Endothelial cell of umbilical vein (primary cell): Measurements from ENCODE around the gene MACROH2A2. TPM values are rescaled to one million over a fixed set of nuclear protein-coding genes. Genes with fewer than 3 reads are reported as not detected.

Experiments used
- BruUV-seq: library from RNA; stranded (reverse); fragments of 400-500 nt; replicated peaks from 2 replicates; lab custom pipeline; 2021; lab: Mats Ljungman, UMichigan
- CTCF ChIA-PET: fragments of 300-600, 350-600 bp; sonication (Branson Sonifier 250); formaldehyde crosslinking; loops from one replicate; lab custom pipeline; 2021; ENCODE audit warnings: antibody characterized with exemption, inconsistent platforms; lab: Charles Lee
- POLR2A ChIA-PET: fragments of 300-600, 350-600 bp; sonication (Branson Sonifier 250); formaldehyde crosslinking; loops from one replicate; lab custom pipeline; 2021; ENCODE audit warnings: antibody characterized with exemption, inconsistent platforms; lab: Charles Lee
- DNase-seq: peaks from one replicate; pipeline ENCODE4 v3.0.0-alpha.2; 2011; ENCODE audit warnings: low read depth, low spot score
- FAIRE-seq: peaks from 2 replicates; lab custom pipeline; 2011; peaks lifted over from hg19 to GRCh38; lab: Jason Lieb, UNC
- H2AFZ ChIP-seq: 2 replicates; pipeline ENCODE4 v1.6.0; 2012; ENCODE audit warnings: low read depth, low read length, control low read depth, inconsistent platforms
- H3K27ac ChIP-seq: 2 replicates; pipeline ENCODE4 v1.5.1; 2011; ENCODE audit warnings: low read depth, mild to moderate bottlenecking, control low read depth, low read length, moderate library complexity; ENCODE audit not compliant: insufficient read depth
- H3K27me3 ChIP-seq, 2 experiments: 2 replicates each; pipeline versions ENCODE4 v1.6.0 to v1.6.1; 2011; ENCODE audit warnings: low read length in 2 of 2, mixed read lengths in 1 of 2; ENCODE audit not compliant: control insufficient read depth in 2 of 2, insufficient read depth in 2 of 2
- H3K36me3 ChIP-seq, 2 experiments: 2 replicates in 1 of 2; 3 replicates in 1 of 2; pipeline ENCODE4 v1.5.1; 2011; ENCODE audit warnings: low read length in 2 of 2, mild to moderate bottlenecking in 1 of 2, moderate library complexity in 1 of 2; ENCODE audit not compliant: control insufficient read depth in 2 of 2, insufficient read depth in 2 of 2; ENCODE audit errors: extremely low read depth in 1 of 2
- H3K4me1 ChIP-seq: 3 replicates; pipeline ENCODE4 v1.5.1; 2011; ENCODE audit warnings: mild to moderate bottlenecking, low read length; ENCODE audit not compliant: control insufficient read depth, insufficient read depth; ENCODE audit errors: extremely low read depth
- H3K4me2 ChIP-seq: 2 replicates; pipeline ENCODE4 v1.6.1; 2011; ENCODE audit warnings: low read length, control low read depth, mixed read lengths; ENCODE audit not compliant: insufficient read depth
- H3K4me3 ChIP-seq, 3 experiments: fragments of 200-600 bp in 1 of 3; sonication (generic), shearing (Covaris generic) in 1 of 3; replicated peaks in 1 of 3; 2 replicates each; pipeline ENCODE4 v1.5.1; 2011 to 2016; ENCODE audit warnings: control low read depth in 3 of 3, low read length in 3 of 3, mild to moderate bottlenecking in 2 of 3, inconsistent platforms in 1 of 3, low read depth in 1 of 3, moderate library complexity in 1 of 3; ENCODE audit not compliant: insufficient read depth in 1 of 3
- H3K79me2 ChIP-seq: 2 replicates; pipeline ENCODE4 v1.6.0; 2012; ENCODE audit warnings: low read length, inconsistent platforms; ENCODE audit not compliant: control insufficient read depth, insufficient read depth
- H3K9ac ChIP-seq: replicated peaks from 2 replicates; pipeline ENCODE3; 2011; ENCODE audit warnings: low read length, control low read depth; ENCODE audit not compliant: insufficient read depth; ENCODE audit errors: extremely low read depth
- H3K9me1 ChIP-seq: replicated peaks from 3 replicates; pipeline ENCODE4 v1.6.0; 2011; ENCODE audit warnings: mild to moderate bottlenecking, low read length; ENCODE audit not compliant: control insufficient read depth, insufficient read depth; ENCODE audit errors: extremely low read depth
- H3K9me3 ChIP-seq: replicated peaks from 2 replicates; pipeline ENCODE4 v1.5.1; 2012; ENCODE audit warnings: low read length, inconsistent platforms; ENCODE audit not compliant: control insufficient read depth, insufficient read depth
- H4K20me1 ChIP-seq: replicated peaks from 2 replicates; pipeline ENCODE3; 2011; ENCODE audit warnings: mild to moderate bottlenecking, low read length; ENCODE audit not compliant: control insufficient read depth, insufficient read depth; ENCODE audit errors: extremely low read depth
- EZH2 ChIP-seq: IDR thresholded peaks from 2 replicates; pipeline ENCODE4 v1.6.1; 2012; ENCODE audit warnings: borderline replicate concordance, low read depth, mild to moderate bottlenecking, moderate library complexity, low read length, inconsistent platforms; ENCODE audit not compliant: severe bottlenecking
- FOS ChIP-seq: IDR thresholded peaks from 2 replicates; pipeline ENCODE4 v1.6.1; 2011; ENCODE audit warnings: mild to moderate bottlenecking, low read length, moderate library complexity, borderline replicate concordance; ENCODE audit not compliant: insufficient read depth
- GATA2 ChIP-seq: IDR thresholded peaks from 2 replicates; pipeline ENCODE4 v1.7.0; 2011; ENCODE audit warnings: low read depth, mild to moderate bottlenecking, moderate library complexity, mixed read lengths, low read length; ENCODE audit not compliant: insufficient read length, insufficient read depth
- JUN ChIP-seq: IDR thresholded peaks from 2 replicates; pipeline ENCODE4 v1.6.1; 2011; ENCODE audit warnings: borderline replicate concordance, low read depth; ENCODE audit not compliant: insufficient read length, insufficient read depth
- MYC ChIP-seq: IDR thresholded peaks from one replicate; pipeline ENCODE4 v1.6.1; 2011; ENCODE audit warnings: mild to moderate bottlenecking, low read depth, low read length
- POLR2A ChIP-seq: IDR thresholded peaks from 2 replicates; pipeline ENCODE4 v1.6.1; 2012; ENCODE audit warnings: low read depth, mild to moderate bottlenecking, control low read depth, low read length
- POLR2AphosphoS5 ChIP-seq: IDR thresholded peaks from 2 replicates; pipeline ENCODE4 v1.6.1; 2012; ENCODE audit warnings: low read depth, mild to moderate bottlenecking, control low read depth, low read length, moderate library complexity; ENCODE audit not compliant: insufficient read depth
- dilution Hi-C: fragments of 300-500 bp; cut with MboI; formaldehyde crosslinking; loops from one replicate; pipeline ENCODE4 v1.15.0; 2019; ENCODE audit warnings: low sequenced_read_pairs; ENCODE audit not compliant: extremely low pct_ligation_motif_present
- intact Hi-C: fragments of 100-400 bp; cut with micrococcal nuclease; formaldehyde crosslinking; loops from one replicate; pipeline ENCODE4 v1.10.0; 2022
- polyA plus RNA-seq, 4 experiments: library from polyadenylated mRNA; depleted of rRNA in 3 of 4; stranded (reverse) in 3 of 4; unstranded in 1 of 4; fragments of >200 nt; gene quantifications; 2 replicates each; pipeline versions ENCODE4 v1.2.1 to v1.2.3, GENCODE V29; 2011 to 2012; ENCODE audit warnings: missing spikeins in 1 of 4
- total RNA-seq: library from RNA; stranded (reverse); gene quantifications from 2 replicates; pipeline ENCODE4 v1.2.3, GENCODE V29; 2021
- TF ChIP-seq, protein P1 (sequence below), 2 donors: IDR thresholded peaks; 1 replicate in 1 of 2; 2 replicates in 1 of 2; pipeline ENCODE4 v1.5.1; 2011; ENCODE audit warnings: low read length in 2 of 2, mild to moderate bottlenecking in 2 of 2, moderate library complexity in 2 of 2, control low read depth in 1 of 2, inconsistent platforms in 1 of 2, low read depth in 1 of 2; ENCODE audit not compliant: insufficient read depth in 1 of 2; ENCODE audit errors: extremely low read depth in 1 of 2
- TF ChIP-seq, protein P2 (sequence below): IDR thresholded peaks from 2 replicates; pipeline ENCODE4 v1.6.1; 2011; ENCODE audit not compliant: insufficient read depth, insufficient read length

MACROH2A2 gene
- total and polyA plus RNA-seq, 2 donors (not counting 3 experiments of a cell fraction or from before 2014, with no cell fraction given), result 0.08 TPM; not detected in 1

DNA sequence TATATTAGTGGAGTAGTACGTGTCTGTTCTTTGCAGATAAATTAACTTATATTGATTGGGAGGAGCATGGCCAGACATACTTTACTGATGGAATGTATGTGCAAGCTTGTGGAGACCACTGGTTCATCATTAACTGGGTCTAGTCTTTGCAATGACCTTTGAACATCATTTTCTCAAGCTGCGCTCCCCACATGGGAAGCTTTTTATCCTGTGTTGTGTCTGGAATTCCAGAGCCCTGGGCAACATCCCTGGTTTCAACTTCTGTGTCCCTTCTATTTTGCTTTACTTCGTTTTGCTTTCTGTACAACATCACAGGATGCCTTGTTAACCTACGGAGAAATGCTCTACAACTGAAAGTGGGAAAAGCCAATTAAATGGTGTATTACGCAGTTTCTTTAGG lies 38.3 kb downstream of the MACROH2A2 start:
- BruUV-seq, result no TSS peak
- no peaks in the 10 kb centered on the region for H3K36me3 ChIP-seq
- no peak for TF ChIP-seq POLR2AphosphoS5
- no peak overlapping the region for H3K4me3 ChIP-seq
- ChIA-PET POLR2A (no interaction called here), CTCF (no interaction called here)
- DNase-seq, result no peak
- intact Hi-C loops (no loop called here), dilution Hi-C loops (no loop called here)
- H3K27ac ChIP-seq, result no peak overlapping the region
- no peaks in the 10 kb centered on the region for H3K4me1 ChIP-seq
- no peak overlapping the region for H3K9ac ChIP-seq
- H3K4me2 ChIP-seq, result no peak overlapping the region
- no peak overlapping the region for H2AFZ ChIP-seq
- FAIRE-seq, result no peak
- no peaks in the 10 kb centered on the region for H3K9me1 ChIP-seq
- H3K79me2 ChIP-seq, result no peaks in the 10 kb centered on the region
- peaks cover 15 to 29% of the 10 kb centered on the region in 2 experiments for H3K27me3 ChIP-seq
- H3K9me3 ChIP-seq, result no peaks in the 10 kb centered on the region
- no peaks in the 10 kb centered on the region for H4K20me1 ChIP-seq

DNA sequence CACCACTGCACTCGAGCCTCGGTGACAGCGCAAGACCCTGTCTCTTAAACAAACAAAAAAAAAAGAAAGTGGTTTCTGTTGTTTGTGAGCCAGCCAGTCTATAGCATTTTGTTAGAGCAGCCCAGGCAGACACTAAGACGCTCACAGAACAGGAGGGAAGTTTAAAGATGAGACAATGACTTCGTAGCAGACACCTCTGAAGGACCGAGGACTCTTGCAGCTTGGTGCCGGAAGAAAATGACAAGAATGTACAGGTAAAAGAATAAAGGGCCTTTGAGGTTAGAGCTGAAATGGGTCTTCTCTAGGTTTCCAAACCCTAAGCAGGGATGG lies 39.7 kb downstream of the MACROH2A2 start:
- H3K9ac ChIP-seq, result no peak overlapping the region
- H3K4me3 ChIP-seq, result no peak overlapping the region
- H3K27ac ChIP-seq, result no peak overlapping the region
- no peak for TF ChIP-seq POLR2A
- no peak for TF ChIP-seq GATA2
- no peak for TF ChIP-seq JUN
- no peak for TF ChIP-seq MYC
- TF ChIP-seq, protein P1, sequence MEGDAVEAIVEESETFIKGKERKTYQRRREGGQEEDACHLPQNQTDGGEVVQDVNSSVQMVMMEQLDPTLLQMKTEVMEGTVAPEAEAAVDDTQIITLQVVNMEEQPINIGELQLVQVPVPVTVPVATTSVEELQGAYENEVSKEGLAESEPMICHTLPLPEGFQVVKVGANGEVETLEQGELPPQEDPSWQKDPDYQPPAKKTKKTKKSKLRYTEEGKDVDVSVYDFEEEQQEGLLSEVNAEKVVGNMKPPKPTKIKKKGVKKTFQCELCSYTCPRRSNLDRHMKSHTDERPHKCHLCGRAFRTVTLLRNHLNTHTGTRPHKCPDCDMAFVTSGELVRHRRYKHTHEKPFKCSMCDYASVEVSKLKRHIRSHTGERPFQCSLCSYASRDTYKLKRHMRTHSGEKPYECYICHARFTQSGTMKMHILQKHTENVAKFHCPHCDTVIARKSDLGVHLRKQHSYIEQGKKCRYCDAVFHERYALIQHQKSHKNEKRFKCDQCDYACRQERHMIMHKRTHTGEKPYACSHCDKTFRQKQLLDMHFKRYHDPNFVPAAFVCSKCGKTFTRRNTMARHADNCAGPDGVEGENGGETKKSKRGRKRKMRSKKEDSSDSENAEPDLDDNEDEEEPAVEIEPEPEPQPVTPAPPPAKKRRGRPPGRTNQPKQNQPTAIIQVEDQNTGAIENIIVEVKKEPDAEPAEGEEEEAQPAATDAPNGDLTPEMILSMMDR (IDR thresholded peaks at IDR 0.05; ENCODE audit: extremely low read depth in 1 of 2, insufficient read depth in 1 of 2, low read depth in 1 of 2, low read length in 2 of 2), result no peak
- TF ChIP-seq POLR2AphosphoS5, result no peak
- no peak for TF ChIP-seq FOS
- TF ChIP-seq, protein P2, sequence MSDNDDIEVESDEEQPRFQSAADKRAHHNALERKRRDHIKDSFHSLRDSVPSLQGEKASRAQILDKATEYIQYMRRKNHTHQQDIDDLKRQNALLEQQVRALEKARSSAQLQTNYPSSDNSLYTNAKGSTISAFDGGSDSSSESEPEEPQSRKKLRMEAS, result no peak
- TF ChIP-seq EZH2, result no peak
- dilution Hi-C loops (no loop called here), intact Hi-C loops (no loop called here)
- H3K79me2 ChIP-seq, result no peaks in the 10 kb centered on the region
- DNase-seq, result no peak
- no peak for FAIRE-seq
- no peaks in the 10 kb centered on the region for H4K20me1 ChIP-seq
- POLR2A ChIA-PET, result interaction anchor here (0.6 kb wide), 1 partner anchor 54 kb away, joined by 3 read pairs; the partner anchor contains the start of gene TYSND1
- no peaks in the 10 kb centered on the region for H3K4me1 ChIP-seq
- H2AFZ ChIP-seq, result no peak overlapping the region
- H3K36me3 ChIP-seq, result no peaks in the 10 kb centered on the region
- H3K4me2 ChIP-seq, result no peak overlapping the region
- BruUV-seq, result no TSS peak
- H3K27me3 ChIP-seq, result peaks cover 13 to 38% of the 10 kb centered on the region in 2 experiments
- no peaks in the 10 kb centered on the region for H3K9me1 ChIP-seq
- CTCF ChIA-PET, result interaction anchor here (1.1 to 4.6 kb wide), 2 partner anchors 15 to 24 kb away, joined by 6 to 30 read pairs; no protein-coding TSS in a partner anchor
- no peaks in the 10 kb centered on the region for H3K9me3 ChIP-seq
